Measurements from ENCODE around the gene TACC2.

- no peak for TF ChIP-seq CTCF (IDR thresholded peaks at IDR 0.05)
- TF ChIP-seq EP300 (IDR thresholded peaks at IDR 0.05): no peak
Measured at GRCh38 chr10:122161795-122162194, 172.8 kb downstream of the TACC2 start.

Measured in suprapubic skin (tissue), 3 donors.